Measurements from ENCODE around the gene PDZD2.

DNA sequence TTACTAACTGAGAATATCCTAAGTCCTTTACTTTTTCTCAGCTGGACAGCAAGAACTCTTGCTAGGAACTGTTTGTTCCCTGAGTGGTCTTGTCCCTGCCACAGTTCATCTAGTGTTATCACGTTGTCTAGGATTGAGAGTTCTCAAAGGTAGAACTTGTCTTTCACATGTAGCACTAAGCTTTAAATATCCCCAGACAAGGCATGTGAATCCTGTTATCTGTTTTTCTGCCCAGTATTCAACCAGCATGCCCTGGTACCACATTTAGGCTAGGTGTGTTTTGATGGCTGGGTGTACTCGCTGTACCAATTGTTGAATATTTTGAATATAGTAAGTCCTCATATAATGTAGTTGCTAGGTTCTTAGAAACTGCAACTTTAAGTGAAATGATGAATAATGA lies 27.9 kb upstream of the PDZD2 start:
- TF ChIP-seq POLR2AphosphoS5 (IDR thresholded peaks at IDR 0.05; ENCODE audit: low read depth), result no peak
- TF ChIP-seq, protein P1, sequence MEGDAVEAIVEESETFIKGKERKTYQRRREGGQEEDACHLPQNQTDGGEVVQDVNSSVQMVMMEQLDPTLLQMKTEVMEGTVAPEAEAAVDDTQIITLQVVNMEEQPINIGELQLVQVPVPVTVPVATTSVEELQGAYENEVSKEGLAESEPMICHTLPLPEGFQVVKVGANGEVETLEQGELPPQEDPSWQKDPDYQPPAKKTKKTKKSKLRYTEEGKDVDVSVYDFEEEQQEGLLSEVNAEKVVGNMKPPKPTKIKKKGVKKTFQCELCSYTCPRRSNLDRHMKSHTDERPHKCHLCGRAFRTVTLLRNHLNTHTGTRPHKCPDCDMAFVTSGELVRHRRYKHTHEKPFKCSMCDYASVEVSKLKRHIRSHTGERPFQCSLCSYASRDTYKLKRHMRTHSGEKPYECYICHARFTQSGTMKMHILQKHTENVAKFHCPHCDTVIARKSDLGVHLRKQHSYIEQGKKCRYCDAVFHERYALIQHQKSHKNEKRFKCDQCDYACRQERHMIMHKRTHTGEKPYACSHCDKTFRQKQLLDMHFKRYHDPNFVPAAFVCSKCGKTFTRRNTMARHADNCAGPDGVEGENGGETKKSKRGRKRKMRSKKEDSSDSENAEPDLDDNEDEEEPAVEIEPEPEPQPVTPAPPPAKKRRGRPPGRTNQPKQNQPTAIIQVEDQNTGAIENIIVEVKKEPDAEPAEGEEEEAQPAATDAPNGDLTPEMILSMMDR (IDR thresholded peaks at IDR 0.05; ENCODE audit: insufficient read depth, low read length), result no peak

Measured in HL-60 (cell line).